K562 treated with DMSO at 1 percent for 4 hours (cell line): ENCODE measurements around the gene ANKS3. TPM values are rescaled to one million over a fixed set of nuclear protein-coding genes. Genes with fewer than 3 reads are reported as not detected.

ENCODE experiments used
- total RNA-seq: library from RNA; unstranded; fragments of 300-600 nt; gene quantifications from 2 replicates; pipeline ENCODE4 v1.2.3, GENCODE V29; 2022; ENCODE audit not compliant: insufficient read depth

The ANKS3 gene, protein sequence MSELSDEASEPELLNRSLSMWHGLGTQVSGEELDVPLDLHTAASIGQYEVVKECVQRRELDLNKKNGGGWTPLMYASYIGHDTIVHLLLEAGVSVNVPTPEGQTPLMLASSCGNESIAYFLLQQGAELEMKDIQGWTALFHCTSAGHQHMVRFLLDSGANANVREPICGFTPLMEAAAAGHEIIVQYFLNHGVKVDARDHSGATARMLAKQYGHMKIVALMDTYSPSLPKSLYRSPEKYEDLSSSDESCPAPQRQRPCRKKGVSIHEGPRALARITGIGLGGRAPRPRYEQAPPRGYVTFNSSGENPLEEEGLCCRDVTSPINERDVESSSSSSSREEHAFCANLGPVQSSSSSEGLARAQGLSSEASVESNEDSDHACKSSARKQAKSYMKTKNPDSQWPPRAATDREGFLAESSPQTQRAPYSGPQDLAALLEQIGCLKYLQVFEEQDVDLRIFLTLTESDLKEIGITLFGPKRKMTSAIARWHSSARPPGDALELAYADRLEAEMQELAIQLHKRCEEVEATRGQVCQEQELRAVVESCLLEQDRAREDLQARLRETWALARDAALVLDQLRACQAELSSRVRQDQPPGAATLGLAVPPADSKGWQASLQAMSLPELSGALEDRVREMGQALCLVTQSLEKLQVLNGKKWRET
- 9.8 and 11.0 TPM in 2 replicates for total RNA-seq

DNA sequence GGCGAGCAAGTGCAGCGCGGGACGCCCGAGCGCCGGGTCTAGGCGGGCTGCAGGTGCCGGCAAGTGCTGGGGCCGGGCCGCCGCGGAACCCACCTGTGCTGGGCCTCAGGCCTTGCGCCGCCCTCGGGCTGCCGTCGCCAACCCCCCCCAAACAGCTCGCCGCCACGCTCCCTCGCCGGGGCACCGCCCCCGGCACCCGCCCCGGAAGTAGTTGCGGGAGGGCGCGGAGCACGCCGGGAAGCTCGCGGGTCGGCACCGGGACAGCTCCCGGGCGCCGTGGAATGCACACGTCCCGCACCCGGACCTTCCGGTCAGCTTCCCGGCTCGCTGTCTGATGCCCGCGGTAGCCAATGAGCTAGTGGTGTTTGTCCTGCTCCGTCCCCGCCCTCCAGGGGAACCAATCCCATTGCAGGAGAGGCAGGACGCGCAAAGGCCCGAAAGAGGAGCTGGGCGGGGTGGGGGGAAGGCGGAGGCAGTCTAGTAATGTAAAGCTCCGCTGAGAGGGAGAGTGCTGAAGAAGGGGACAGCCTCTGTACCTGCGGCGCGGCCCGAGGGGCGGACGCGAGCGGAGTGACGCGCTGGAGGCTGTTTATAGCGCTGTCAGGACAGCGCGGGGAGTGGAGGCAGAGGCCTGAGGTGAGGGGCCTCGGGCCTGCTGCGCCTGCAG lies at the start of gene ANKS3, which contains the start of gene DNAAF8:
Gene ANKS3 (minus strand): TSS at position 209 of the 667 bp plus-strand sequence. CDS start 4,122 bp downstream, outside the sequence.
Gene DNAAF8 (plus strand): TSS at position 475 of the 667 bp plus-strand sequence. CDS start 1,978 bp downstream, outside the sequence.

DNA sequence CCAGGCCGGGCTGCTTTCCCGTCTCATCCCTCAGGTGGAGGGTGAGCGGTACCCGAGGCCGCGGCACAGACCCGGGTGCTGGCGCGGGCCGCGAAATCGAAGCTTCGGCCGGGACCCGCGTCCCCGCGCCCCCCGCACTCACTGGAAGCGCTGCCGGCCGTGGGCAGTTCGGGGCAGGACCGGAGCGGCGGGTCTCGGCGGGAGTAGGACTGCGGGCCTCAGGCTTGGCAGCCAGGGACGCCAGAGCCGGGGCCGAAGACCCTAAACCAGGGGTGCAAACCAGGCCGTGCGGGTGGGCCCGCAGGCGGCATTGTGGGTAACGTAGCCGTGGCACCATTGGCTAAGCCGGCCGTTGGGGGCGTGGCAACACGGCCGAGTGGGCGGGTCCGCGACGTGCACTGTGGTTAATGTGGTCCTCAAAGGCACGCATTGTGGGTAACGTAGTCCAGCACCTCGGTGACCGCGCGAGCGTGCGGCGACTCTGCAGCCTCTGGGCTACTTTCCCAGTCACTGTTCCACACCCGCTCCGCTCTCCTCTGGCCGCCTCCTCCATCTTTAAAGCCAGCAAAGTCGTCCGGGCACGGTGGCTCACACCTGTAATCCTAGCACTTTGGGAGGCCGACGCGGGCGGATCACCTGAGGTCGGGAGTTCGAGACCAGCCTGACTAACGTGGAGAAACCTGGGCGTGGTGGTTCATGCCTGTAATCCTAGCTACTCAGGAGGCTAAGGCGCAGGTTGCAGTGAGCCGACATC lies 33.0 kb upstream of the ANKS3 start, which contains the start of gene ZNF500:
Gene ZNF500 (minus strand): TSS at position 288 of the 754 bp plus-strand sequence. CDS start 1,184 bp downstream, outside the sequence.

DNA sequence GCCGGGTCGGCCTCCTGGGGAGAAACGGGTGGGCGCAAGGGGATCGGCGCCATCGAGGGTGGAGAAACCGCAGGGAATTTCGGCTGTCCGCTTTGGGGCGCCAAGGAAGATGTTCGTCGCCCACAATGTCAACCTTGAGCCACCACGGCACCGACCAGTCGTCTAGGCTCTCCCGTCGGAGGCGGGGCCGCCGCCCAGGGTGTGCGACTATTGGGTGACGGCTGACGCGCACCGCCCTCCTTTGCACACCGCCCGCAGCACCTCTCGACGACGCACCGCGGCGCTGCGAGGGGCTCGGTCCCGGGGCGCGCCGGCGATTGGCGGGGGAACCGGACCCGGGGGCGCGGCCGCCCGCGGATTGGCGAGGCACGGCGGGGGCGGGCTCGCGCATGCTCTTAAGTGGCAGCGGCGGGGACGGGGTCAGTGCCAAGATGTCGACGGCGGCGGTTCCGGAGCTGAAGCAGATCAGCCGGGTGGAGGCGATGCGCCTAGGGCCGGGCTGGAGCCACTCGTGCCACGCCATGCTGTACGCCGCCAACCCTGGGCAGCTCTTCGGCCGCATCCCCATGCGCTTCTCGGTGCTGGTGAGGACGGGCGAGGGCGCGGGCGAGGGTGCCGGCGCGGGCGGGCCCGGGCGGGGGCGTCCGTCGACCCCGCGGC lies 40.6 kb downstream of the ANKS3 start, which contains the start of gene NUDT16L1:
Gene NUDT16L1 (plus strand): TSS at position 267 of the 660 bp plus-strand sequence. CDS start 165 bp downstream, at position 432.

Other genes with a start within 250 kb of the ANKS3 start
- gene CDIP1, start 195.5 kb downstream of the ANKS3 start, total RNA-seq, result 1.5 TPM in 1 of 2 replicates, not detected in the other
- not detected in 2 replicates for gene C16orf96, start 177.9 kb downstream of the ANKS3 start, total RNA-seq
- 38.6 and 59.4 TPM in 2 replicates for gene UBALD1, start 119.4 kb downstream of the ANKS3 start, total RNA-seq
- gene MGRN1, start 109.4 kb downstream of the ANKS3 start, total RNA-seq, result 32.3 and 32.7 TPM in 2 replicates
- gene NUDT16L1, start 40.7 kb downstream of the ANKS3 start, total RNA-seq, result 33.0 and 34.5 TPM in 2 replicates
- gene DNAAF8, start 266 bp upstream of the ANKS3 start, total RNA-seq, result not detected in 2 replicates
- gene ZNF500, start 32.9 kb upstream of the ANKS3 start, total RNA-seq, result 5.0 and 7.2 TPM in 2 replicates
- gene SEPTIN12, start 54.1 kb upstream of the ANKS3 start, total RNA-seq, result not detected in 2 replicates
- not detected in 2 replicates for gene SMIM22, start 61.1 kb upstream of the ANKS3 start, total RNA-seq
- 21.6 and 22.9 TPM in 2 replicates for gene ROGDI, start 68.4 kb upstream of the ANKS3 start, total RNA-seq
- gene GLYR1, start 113.0 kb upstream of the ANKS3 start, total RNA-seq, result 58.3 and 69.1 TPM in 2 replicates
- 48.4 and 59.7 TPM in 2 replicates for gene UBN1, start 113.2 kb upstream of the ANKS3 start, total RNA-seq
- not detected in 2 replicates for gene PPL, start 202.9 kb upstream of the ANKS3 start, total RNA-seq
- gene SEC14L5, start 224.1 kb upstream of the ANKS3 start, total RNA-seq, result not detected in 2 replicates